Liver (tissue), 9 donors: ENCODE data around the gene ZNF423. TPM values are rescaled to one million over a fixed set of nuclear protein-coding genes. Genes with fewer than 3 reads are reported as not detected.

ENCODE experiments used
- DNase-seq: peaks from one replicate; pipeline ENCODE4 v3.0.0-alpha.2; 2017; ENCODE audit warnings: low spot score
- H3K27ac ChIP-seq, 2 donors: one replicate each; pipeline ENCODE4 v1.7.0; 2013; ENCODE audit warnings: inconsistent platforms in 2 of 2, low read length in 2 of 2, control low read depth in 1 of 2, low read depth in 1 of 2, mild to moderate bottlenecking in 1 of 2
- H3K27me3 ChIP-seq, 4 donors: one replicate each; pipeline versions ENCODE4 v1.6.1 to v1.7.0; 2013; ENCODE audit warnings: low read length in 3 of 4, inconsistent platforms in 1 of 4, mild to moderate bottlenecking in 1 of 4, moderate library complexity in 1 of 4; ENCODE audit not compliant: control insufficient read depth in 4 of 4, insufficient read depth in 4 of 4
- H3K36me3 ChIP-seq, 4 donors: one replicate each; pipeline versions ENCODE4 v1.6.1 to v1.7.0; 2013; ENCODE audit warnings: low read length in 3 of 4, mild to moderate bottlenecking in 3 of 4, low read depth in 1 of 4, moderate library complexity in 1 of 4; ENCODE audit not compliant: control insufficient read depth in 4 of 4, insufficient read depth in 3 of 4
- H3K4me1 ChIP-seq, 4 donors: one replicate each; pipeline versions ENCODE4 v1.6.1 to v1.7.0; 2013; ENCODE audit warnings: low read length in 3 of 4, mild to moderate bottlenecking in 3 of 4, moderate library complexity in 1 of 4; ENCODE audit not compliant: control insufficient read depth in 4 of 4, insufficient read depth in 4 of 4
- H3K4me3 ChIP-seq, 3 donors: one replicate each; pipeline versions ENCODE4 v1.6.1 to v1.7.0; 2013; ENCODE audit warnings: low read length in 3 of 3, control low read depth in 1 of 3, low read depth in 1 of 3, mild to moderate bottlenecking in 1 of 3
- H3K9ac ChIP-seq, 2 donors: one replicate each; pipeline ENCODE4 v1.7.0; 2013; ENCODE audit warnings: low read length in 2 of 2, mild to moderate bottlenecking in 2 of 2, moderate library complexity in 2 of 2, control low read depth in 1 of 2, low read depth in 1 of 2
- H3K9me3 ChIP-seq, 4 donors: one replicate each; pipeline versions ENCODE4 v1.6.1 to v1.7.0; 2013; ENCODE audit warnings: low read length in 3 of 4; ENCODE audit not compliant: control insufficient read depth in 4 of 4
- ATF3 ChIP-seq: IDR thresholded peaks from 2 replicates; pipeline ENCODE4 v1.6.1; 2016; ENCODE audit warnings: antibody characterized with exemption
- CTCF ChIP-seq: fragments of 150-350 bp; IDR thresholded peaks from 2 replicates; pipeline ENCODE4 v1.5.1; 2017; ENCODE audit warnings: improper control_type of control experiment, low read depth, low read length; ENCODE audit not compliant: missing input control
- EGR1 ChIP-seq, 2 donors: IDR thresholded peaks; 2 replicates each; pipeline ENCODE4 v1.6.1; 2016 to 2018; ENCODE audit warnings: antibody characterized with exemption in 2 of 2, low read depth in 2 of 2
- FOXA1 ChIP-seq: IDR thresholded peaks from 2 replicates; pipeline ENCODE4 v1.6.1; 2016; ENCODE audit warnings: antibody characterized with exemption
- FOXA2 ChIP-seq: IDR thresholded peaks from 2 replicates; pipeline ENCODE4 v1.6.1; 2016; ENCODE audit warnings: antibody characterized with exemption
- GABPA ChIP-seq, 2 donors: IDR thresholded peaks in 1 of 2; conservative IDR thresholded peaks in 1 of 2; 2 replicates each; pipeline ENCODE4 v1.6.1; 2016; ENCODE audit warnings: antibody characterized with exemption in 2 of 2, mild to moderate bottlenecking in 1 of 2, moderate library complexity in 1 of 2
- HNF4A ChIP-seq, 2 donors: conservative IDR thresholded peaks; 2 replicates each; pipeline ENCODE4 v1.6.1; 2016; ENCODE audit warnings: antibody characterized with exemption in 2 of 2, mild to moderate bottlenecking in 2 of 2
- JUND ChIP-seq, 2 donors: IDR thresholded peaks; 2 replicates each; pipeline ENCODE4 v1.6.1; 2016; ENCODE audit warnings: antibody characterized with exemption in 2 of 2
- MAX ChIP-seq: IDR thresholded peaks from 2 replicates; pipeline ENCODE4 v1.6.1; 2016; ENCODE audit warnings: antibody characterized with exemption
- NR2F2 ChIP-seq: IDR thresholded peaks from 2 replicates; pipeline ENCODE4 v1.6.1; 2016; ENCODE audit warnings: antibody characterized with exemption
- RAD21 ChIP-seq, 2 donors: IDR thresholded peaks; 2 replicates each; pipeline ENCODE4 v1.6.1; 2016; ENCODE audit warnings: antibody characterized with exemption in 2 of 2, mild to moderate bottlenecking in 2 of 2
- REST ChIP-seq: IDR thresholded peaks from 2 replicates; pipeline ENCODE4 v1.6.1; 2016; ENCODE audit warnings: antibody characterized with exemption, mild to moderate bottlenecking
- RXRA ChIP-seq, 2 donors: IDR thresholded peaks; 2 replicates each; pipeline ENCODE4 v1.6.1; 2017 to 2018; ENCODE audit warnings: antibody characterized with exemption in 2 of 2, mild to moderate bottlenecking in 1 of 2
- SP1 ChIP-seq: IDR thresholded peaks from 2 replicates; pipeline ENCODE4 v1.6.1; 2018; ENCODE audit warnings: antibody characterized with exemption, mild to moderate bottlenecking
- TAF1 ChIP-seq: conservative IDR thresholded peaks from 2 replicates; pipeline ENCODE4 v1.6.1; 2016; ENCODE audit warnings: antibody characterized with exemption, mild to moderate bottlenecking
- YY1 ChIP-seq: IDR thresholded peaks from 2 replicates; pipeline ENCODE4 v1.6.1; 2016; ENCODE audit warnings: antibody characterized with exemption, mild to moderate bottlenecking
- ZBTB33 ChIP-seq: IDR thresholded peaks from 2 replicates; pipeline ENCODE4 v1.6.1; 2016; ENCODE audit warnings: antibody characterized with exemption
- WGBS: extraction: QIAGEN DNeasy Blood & Tissue Kit; methylation state at CpG from one replicate; pipeline ENCODE4 v1.1.7; 2013; 5-methylcytosine and 5-hydroxymethylcytosine counted together
- polyA plus RNA-seq, 2 donors: library from polyadenylated mRNA; stranded (reverse) in 1 of 2; unstranded in 1 of 2; fragments of 200-250 nt in 1 of 2; fragments of >200 nt in 1 of 2; fragmentation: Nextera tagmentation in 1 of 2; extraction: Ambion mirVana in 1 of 2; gene quantifications; one replicate each; pipeline versions ENCODE4 v1.2.1 to v1.2.3, GENCODE V29; 2013 to 2015
- total RNA-seq, 2 donors: library from RNA; depleted of rRNA; stranded (reverse); fragments of >200 nt; gene quantifications; one replicate each; pipeline ENCODE4 v1.2.3, GENCODE V29; 2014
- donor health status: healthy.
- donor health status: healthy.
- donor health status: healthy.
- donor health status: healthy.
- donor health status: healthy.

ZNF423 gene
- total and polyA plus RNA-seq, 4 donors = 0.24 to 1.6 (median 0.39) TPM

GRCh38 chr16:49576173-49576494 lies 279.8 kb downstream of the ZNF423 start:
- WGBS = 86% methylated on average over 4 of the region's 4 CpGs
- TF ChIP-seq MAX (no peak), RAD21 (IDR thresholded peaks at IDR 0.05) (no peak), TAF1 (no peak), CTCF (no peak), RXRA (IDR thresholded peaks at IDR 0.05) (no peak), ATF3 (no peak), YY1 (no peak), FOXA1 (no peak), HNF4A (conservative IDR thresholded peaks at IDR 0.05) (no peak), NR2F2 (no peak), JUND (IDR thresholded peaks at IDR 0.05) (no peak), EGR1 (IDR thresholded peaks at IDR 0.05; ENCODE audit: low read depth in 2 of 2) (no peak), GABPA (IDR thresholded peaks at IDR 0.05 in 1 of 2, conservative IDR thresholded peaks at IDR 0.05 in 1 of 2) (no peak), ZBTB33 (no peak), FOXA2 (no peak), REST (no peak), SP1 (no peak)
- no peaks in the 10 kb centered on the region for H3K9me3 ChIP-seq

More at GRCh38 chr16:49576173-49576494, 279.8 kb downstream of the ZNF423 start:
- no peak overlapping the region for H3K27ac ChIP-seq
- H3K27me3 ChIP-seq = no peaks in the 10 kb centered on the region
- no peaks in the 10 kb centered on the region for H3K4me1 ChIP-seq
- no peak overlapping the region for H3K4me3 ChIP-seq
- H3K9ac ChIP-seq = no peak overlapping the region
- H3K36me3 ChIP-seq = no peaks in the 10 kb centered on the region
- no peak for DNase-seq
